ENCODE data around the gene GBP2. TPM values are rescaled to one million over a fixed set of nuclear protein-coding genes. Genes with fewer than 3 reads are reported as not detected.
A peak's percentile ranks its signal among the peaks of the same experiment; 100 is the strongest.
"Not testable (repeated sequence)": the region's sequence is repeated elsewhere in the genome, so short reads cannot be mapped to it uniquely, and the experiment has no call there.

Gene GBP2
- polyA plus RNA-seq, 3 donors = 1.8 to 2.8 (median 2.0) TPM

DNA sequence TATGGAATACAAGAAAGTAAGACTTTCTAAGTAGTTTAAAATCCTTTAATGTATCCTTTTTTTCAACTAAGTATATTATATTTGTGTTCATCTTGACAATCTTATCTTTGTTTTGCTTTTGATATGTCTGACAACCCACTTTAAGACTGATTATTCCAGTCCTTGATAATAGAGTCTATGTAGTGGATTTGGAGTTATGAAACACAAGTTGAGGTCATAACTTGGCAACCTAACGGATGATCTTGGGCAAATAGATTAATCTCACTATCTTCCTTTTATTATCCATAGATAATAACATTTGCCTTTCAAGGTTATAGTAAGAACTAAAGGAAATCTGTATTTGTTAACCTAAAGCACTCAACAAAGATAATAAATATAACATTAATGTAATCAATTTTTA, 4.8 kb upstream of the GBP2 start:
- no peak for DNase-seq (ENCODE audit: extremely low read depth in 1 of 11, low read depth in 9 of 11, low spot score in 4 of 11)

DNA sequence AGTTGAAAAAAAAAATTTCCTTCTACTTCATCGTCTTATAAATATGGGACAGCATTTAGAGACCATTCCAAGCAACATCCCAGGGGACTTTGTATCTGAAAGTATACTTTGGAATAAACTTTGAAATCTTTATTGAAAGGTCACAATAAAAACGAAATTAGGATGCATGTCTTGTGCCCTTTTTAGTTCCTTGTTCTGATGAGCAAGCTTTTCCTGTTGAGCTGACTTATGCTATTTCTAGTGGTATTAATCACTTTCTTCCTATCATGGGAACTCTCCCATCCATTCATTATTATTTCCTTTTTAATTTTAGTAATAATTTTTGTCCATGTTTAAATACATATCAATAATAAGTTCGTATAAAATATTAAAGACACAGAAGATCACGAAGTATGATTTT, 4.0 kb upstream of the GBP2 start:
- DNase-seq (ENCODE audit: extremely low read depth in 1 of 11, low read depth in 9 of 11, low spot score in 4 of 11) = no peak

DNA sequence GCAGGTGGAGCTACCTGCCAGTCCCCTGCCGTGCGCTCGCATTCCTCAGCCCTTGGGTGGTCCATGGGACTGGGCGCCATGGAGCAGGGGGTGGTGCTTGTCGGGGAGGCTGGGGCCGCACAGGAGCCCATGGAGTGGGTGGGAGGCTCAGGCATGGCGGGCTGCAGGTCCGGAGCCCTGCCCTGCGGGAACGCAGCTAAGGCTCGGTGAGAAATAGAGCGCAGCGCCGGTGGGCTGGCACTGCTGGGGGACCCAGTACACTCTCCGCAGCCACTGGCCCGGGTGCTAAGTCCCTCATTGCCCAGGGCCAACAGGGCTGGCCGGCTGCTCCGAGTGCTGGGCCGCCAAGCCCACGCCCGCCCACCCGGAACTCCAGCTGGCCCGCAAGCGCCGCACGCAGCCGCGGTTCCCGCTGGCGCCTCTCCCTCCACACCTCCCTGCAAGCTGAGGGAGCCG, 2.1 kb upstream of the GBP2 start:
- not testable (repeated sequence) for DNase-seq (ENCODE audit: extremely low read depth in 1 of 11, low read depth in 9 of 11, low spot score in 4 of 11)

DNA sequence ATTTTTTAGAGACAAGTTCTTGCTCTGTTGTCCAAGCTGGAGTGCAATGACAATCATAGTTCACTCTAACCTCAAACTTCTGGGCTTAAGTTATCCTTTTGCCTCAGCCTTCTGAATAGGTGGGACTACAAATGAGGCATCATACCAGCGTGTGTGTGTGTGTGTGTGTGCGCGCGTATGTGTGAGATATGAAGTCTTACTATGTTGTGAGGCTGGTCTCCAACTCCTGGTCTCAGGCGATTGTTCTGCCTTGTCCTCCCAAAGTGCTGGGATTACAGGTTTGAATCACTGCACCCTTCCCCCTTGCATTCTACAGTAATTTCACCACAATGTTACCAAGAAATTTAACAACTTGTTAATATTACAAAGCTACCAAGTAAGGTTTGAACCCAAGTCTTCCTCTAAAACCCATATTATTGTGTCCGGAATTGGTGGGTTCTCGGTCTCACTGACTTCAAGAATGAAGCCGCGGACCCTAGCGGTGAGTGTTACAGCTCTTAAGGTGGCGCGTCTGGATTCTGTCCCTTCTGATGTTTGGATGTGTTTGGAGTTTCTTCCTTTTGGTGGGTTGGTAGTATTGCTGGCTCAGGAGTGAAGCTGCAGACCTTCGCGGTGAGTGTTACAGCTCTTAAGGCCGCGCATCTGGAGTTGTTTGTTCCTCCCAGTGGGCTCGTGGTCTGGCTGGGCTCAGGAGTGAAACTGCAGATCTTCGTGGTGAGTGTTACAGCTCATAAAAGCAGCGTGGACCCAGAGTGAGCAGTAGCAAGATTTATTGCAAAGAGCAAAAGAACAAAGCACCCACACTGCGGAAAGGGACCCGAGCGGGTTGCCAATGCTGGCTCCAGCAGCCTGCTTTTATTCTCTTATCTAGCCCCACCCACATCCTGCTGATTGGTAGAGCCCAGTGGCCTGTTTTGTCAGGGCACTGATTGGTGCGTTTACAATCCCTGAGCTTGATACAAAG, 970 bp upstream of the GBP2 start:
- DNase-seq (ENCODE audit: extremely low read depth in 1 of 11, low read depth in 9 of 11, low spot score in 4 of 11) = not testable (repeated sequence)

DNA sequence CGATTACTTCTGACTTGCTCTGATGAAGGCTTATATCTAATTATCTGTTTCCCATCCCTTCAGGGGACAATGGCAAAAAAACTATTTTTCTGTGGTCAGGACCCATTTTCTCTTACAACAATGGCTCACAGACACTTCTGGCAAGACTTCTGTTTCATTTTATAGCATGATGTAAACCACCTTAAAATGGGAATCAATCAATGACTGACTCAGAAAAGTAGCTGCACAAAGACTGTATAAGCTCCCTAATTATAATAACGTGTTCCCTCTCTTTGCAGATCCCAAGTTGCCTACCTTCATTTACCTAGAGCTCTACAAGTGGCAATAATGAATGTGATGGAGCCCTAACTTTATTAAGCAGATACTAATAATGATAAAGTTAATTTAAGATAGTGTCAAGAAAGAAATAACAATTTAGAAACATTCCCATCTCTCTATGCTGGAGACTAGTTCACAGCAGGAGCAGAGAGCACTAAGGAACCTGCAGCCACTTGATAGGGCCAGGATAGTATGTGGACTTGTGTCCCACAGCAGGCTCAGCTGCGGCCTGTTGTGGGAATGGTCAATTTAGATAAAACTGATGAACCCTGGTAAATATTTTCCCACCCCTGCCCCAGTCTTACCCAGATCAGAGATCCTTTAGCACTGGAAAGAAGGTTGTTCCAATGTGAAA, 538 bp downstream of the GBP2 start:
- DNase-seq (ENCODE audit: extremely low read depth in 1 of 11, low read depth in 9 of 11, low spot score in 4 of 11) = no peak

DNA sequence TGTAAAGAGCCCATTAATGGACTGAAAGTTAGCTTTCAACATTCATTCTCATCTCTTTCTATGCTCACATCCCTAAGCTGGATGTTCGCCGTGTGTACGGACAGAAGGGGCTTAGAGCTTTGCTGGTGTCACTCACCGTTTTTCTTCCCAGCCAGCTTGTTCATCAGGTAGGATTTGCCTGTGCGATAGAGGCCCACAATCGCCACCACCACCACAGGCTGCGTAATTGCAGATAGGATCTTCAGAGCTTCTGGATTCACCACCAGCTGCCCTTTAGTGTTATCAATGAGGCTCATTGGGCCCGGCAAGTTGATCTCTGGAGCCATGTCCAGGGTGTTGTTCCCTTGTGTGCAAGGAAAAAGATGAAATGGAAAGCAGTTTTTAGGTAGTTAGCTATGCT, 4.3 kb downstream of the GBP2 start:
- no peak for DNase-seq (ENCODE audit: extremely low read depth in 1 of 11, low read depth in 9 of 11, low spot score in 4 of 11)

DNA sequence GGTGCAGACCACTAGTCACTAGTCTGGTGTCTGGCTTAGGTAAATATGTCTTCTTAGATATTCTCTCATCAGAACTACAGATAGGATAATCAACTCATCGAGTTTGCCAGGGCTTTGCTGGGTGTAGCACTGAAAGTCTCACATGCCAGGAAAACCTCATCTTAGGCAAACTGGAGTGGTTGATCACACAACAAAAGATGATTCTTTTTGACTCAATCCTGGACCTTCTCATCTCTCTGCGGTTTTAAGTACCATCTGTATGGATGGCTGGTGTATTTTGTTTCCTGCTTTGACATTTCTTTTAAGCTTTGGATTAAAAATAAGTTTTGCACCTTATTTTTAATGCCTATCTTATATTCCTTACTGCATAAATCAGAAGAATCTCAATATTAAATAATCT, 11.3 kb downstream of the GBP2 start:
- no peak for DNase-seq (ENCODE audit: extremely low read depth in 1 of 11, low read depth in 9 of 11, low spot score in 4 of 11)

DNA sequence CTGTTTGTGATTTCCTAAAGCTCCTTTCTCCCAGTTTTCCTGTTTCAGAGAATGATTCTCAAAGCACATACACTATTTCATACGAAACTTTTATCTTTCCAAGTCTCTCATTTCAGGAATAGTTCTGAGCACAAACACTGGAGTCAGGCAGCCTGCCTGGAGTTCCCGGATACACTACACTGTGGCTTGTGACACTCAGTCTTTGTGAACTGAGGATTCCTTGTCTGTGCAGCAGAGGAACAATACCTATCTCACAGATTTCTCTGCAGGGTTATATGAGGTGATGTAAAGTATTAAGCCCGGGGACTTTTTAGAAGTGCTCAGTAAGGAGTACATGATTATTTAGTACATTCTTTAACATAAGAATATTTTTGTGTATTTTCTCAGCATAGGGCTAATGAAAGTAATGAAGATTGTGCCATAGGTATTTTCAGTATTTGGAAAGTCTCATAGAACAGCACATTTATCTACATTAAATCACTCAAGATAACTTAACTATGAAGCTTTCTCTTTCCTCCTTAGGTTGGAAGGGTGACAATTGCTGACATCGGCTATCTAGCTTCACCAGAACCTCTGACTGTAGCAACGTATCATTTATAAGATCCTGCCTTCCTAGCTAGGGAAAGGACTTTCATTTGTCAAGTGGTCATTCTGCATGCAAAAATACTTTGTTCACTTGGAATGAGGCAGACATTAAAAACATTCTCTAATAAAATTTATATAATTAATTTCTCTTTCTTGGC, 12.9 kb downstream of the GBP2 start:
- DNase-seq (ENCODE audit: extremely low read depth in 1 of 11, low read depth in 9 of 11, low spot score in 4 of 11) = no peak

DNA sequence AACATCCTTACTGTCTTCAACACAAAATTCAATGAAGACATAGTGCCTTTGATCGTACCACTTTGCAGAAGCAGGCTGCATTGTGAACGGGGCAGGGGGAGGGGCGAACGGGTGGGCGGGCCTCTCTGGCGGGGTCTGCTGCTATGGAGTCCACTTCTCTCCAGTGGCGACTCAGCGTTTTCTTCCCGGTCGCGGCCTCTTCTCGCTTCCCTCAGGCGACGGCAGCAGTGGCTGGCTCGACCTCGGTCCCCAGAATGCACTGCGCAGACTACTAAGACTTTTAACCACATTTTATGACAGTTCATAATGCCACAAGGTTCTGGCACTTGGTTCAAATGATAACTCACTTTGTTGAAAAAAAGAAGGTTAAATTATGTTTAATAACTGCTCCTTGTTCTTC, 21.2 kb downstream of the GBP2 start:
- DNase-seq (ENCODE audit: extremely low read depth in 1 of 11, low read depth in 9 of 11, low spot score in 4 of 11) = no peak

DNA sequence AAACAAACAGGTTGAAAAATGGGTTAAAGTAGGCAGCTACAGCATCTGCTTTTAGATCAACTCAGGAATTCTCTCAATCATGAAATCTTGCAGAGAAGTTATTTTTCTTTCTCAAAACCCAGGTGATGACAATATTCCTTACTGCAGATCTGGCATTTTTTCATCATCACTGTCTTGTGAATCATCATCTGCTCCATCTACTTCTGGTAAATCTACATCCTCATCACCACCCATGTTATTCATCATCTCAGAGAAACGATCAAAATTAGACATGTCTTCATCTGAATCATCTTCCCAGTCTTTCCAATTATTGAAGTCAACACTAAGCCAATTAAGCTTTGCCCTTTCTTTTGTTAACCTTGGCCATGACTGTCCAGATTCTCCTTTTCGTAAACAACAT, 21.8 kb downstream of the GBP2 start:
- DNase-seq (ENCODE audit: extremely low read depth in 1 of 11, low read depth in 9 of 11, low spot score in 4 of 11) = no peak

DNA sequence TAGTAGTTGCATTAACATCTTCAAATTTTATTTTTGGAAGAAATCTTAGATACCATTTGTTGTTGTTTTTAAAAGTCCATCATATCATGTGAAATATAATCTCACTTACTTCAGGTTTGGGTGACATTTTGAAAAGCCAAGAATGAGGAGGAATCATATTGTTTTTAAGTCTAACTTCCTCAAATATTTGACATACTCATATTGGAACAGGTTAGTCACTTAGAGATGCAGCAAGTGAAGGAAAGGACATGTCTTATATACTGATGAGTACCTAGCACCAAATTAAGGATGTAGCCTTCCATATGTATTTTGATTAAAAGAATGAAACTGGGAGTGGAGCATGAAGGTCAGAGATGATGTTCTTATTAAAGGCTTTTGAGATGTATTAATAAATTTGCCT, 23.9 kb downstream of the GBP2 start:
- no peak for DNase-seq (ENCODE audit: extremely low read depth in 1 of 11, low read depth in 9 of 11, low spot score in 4 of 11)

DNA sequence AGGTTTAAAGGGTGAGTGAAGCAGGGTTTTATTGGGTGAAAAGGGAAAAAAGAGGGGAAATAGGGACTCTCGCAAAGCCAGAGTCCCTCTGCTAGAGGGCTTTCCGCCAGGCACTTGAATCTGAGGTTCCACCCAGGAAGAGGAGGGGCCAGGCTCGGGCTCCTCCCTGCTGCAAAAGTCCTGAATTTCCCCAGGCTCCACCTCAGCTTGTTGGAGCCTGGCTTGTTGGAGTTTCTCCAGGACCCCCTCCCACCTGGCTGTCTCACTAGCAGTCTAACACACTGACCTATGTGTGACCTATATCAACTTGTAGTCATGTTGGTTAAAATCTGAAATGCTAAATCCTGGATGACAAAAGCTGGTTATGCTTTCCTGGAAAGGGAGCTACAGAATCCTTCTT, 25.5 kb downstream of the GBP2 start:
- DNase-seq (ENCODE audit: extremely low read depth in 1 of 11, low read depth in 9 of 11, low spot score in 4 of 11) = no peak

DNA sequence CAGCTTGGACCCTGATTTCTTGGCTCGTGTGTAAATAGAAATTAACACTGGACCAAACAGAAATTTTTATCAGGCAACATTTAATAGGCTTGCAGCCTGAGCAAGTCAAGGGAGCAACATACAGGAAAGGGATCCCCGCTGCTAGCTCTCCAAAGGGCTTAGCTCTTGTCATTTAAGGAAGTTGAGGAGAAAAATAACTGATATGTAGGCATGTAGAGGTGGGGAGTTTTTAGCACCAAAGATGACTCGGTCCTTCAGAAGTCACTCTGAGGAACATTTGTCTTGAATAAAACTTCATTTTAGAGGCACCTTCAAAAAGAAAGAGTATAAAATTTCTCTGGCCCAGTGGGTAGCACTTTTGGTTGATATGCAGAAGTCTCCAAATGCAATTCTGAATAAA, 27.1 kb downstream of the GBP2 start:
- no peak for DNase-seq (ENCODE audit: extremely low read depth in 1 of 11, low read depth in 9 of 11, low spot score in 4 of 11)

DNA sequence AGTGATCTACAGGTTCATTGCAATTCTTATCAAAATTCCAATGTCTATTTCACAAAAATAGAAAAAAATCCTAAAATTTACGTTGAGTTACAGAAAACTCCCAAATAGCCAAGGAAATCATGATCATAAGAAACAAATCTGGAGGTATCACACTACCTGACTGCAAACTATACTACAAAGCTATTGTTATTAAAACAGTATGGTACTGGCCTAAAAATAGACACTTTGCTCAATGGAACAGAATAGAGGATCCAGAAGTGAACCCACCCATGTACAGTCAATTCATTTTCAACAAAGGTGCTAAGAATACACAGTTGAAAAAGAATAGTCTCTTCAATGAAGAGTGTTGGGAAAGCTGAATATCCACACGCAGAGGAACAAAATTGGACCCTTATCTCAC, 30.2 kb downstream of the GBP2 start:
- no peak for DNase-seq (ENCODE audit: extremely low read depth in 1 of 11, low read depth in 9 of 11, low spot score in 4 of 11)

DNA sequence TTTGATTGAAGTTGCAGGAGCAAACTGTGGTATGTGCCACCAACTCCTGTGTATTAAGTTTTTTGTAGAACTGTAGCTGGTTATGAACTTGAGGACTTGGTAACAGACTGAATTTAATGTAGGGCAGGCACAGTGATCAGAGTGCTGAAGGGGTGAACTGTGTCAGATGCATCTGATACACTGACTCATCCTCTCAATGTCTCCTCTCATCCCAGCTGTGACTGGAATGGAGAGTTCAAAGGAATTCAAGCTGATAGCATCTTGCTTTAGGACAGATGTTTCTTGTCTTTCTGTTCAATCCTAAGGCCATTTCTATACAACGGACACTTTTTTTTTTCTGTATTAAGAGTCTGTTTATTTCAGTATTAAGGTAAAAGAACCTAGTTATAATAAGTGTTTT, 36.0 kb downstream of the GBP2 start:
- no peak for DNase-seq (ENCODE audit: extremely low read depth in 1 of 11, low read depth in 9 of 11, low spot score in 4 of 11)

DNA sequence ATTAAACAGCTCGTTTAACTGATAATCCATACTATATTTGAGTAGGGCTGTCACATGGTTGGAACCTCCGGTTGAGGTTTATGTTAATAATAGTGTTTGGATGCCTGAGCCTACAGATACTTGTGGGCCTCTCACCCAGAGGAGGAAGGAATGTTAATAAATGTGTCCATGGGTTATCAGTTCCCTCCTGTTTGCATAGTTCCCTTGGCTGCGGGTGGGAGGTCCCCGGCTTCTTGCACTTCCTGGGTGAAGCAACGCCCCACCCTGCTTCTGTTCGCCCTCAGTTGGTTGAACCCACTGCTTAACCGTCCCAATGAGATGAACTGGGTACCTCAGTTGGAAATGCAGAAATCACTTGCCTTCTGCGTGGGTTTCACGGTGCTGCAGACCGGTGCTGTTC, 37.3 kb downstream of the GBP2 start:
- DNase-seq (ENCODE audit: extremely low read depth in 1 of 11, low read depth in 9 of 11, low spot score in 4 of 11) = no peak

DNA sequence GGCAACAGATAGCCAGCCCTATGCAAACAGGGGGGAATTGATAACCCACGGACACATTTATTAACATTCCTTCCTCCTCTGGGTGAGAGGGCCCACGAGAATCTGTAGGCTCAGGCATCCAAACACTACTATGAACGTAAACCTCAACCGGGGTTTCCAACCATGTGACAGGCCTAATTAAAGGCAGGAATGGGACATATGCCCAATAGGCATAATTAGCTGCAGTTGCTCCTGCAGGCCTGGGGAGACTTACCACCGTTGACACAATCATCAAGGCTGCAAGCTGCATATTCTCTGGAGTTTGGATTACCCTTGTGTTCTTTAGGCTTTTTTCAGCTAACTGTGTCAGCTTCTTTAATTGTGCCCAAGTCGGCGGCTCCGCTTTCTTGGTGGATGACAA, 38.7 kb downstream of the GBP2 start:
- no peak for DNase-seq (ENCODE audit: extremely low read depth in 1 of 11, low read depth in 9 of 11, low spot score in 4 of 11)

DNA sequence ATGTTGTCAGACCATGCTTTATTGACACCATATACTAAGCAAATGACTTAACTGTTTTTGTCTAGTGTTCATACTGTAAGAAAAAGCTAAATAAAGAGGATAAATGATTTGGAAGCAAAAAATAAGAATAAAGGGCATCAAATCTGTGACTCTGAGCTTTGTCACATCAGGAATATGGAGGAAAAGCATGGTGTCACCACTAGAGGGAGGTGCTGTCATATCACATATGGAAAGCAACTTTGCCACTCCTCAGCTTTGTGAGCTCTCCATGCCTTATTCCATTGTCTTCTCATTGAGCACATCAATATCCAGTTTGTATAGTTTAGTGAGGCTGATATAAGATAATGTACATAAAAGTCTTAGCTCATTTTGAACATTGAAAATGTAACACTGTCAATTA, 40.1 kb downstream of the GBP2 start:
- peak in 2 of 11 donors; percentile 37 to 41 for DNase-seq (ENCODE audit: extremely low read depth in 1 of 11, low read depth in 9 of 11, low spot score in 4 of 11)

DNA sequence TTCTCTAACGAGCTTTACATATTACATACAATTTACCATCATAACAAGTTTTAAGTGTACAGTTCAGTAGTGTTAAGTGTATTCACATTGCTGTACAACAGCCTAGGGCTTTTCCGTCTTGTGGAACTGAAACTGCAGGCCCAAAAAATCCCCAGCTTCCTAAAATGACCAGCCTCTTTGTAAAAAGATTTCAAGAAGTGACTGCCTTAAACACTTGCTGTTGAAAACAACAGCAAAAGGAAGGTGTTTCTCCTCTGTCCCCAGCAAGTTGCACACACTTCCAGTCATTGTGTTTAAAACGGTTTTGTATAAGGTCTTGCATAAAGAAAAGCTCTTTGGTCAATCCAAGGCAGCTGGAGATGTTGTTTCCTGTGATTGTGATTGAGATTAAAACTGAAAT, 44.9 kb downstream of the GBP2 start:
- DNase-seq (ENCODE audit: extremely low read depth in 1 of 11, low read depth in 9 of 11, low spot score in 4 of 11) = no peak

DNA sequence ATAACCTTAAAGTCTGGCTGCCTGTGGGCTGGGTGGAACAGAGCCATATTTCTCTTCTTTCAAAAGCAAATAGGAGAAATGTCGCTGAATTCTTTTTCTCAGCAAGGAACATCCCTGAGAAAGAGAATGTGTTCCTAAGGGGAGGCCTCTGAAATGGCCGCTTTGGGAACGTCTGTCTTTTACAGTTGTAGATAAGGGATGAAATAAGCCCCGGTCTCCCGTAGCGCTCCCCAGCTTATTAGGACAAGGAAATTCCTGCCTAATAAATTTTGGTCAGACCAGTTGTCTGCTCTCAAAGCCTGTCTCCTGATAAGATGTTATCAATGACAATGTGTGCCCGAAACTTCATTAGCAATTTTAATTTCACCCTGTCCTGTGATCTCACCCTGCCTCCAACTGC, 45.8 kb downstream of the GBP2 start:
- DNase-seq (ENCODE audit: extremely low read depth in 1 of 11, low read depth in 9 of 11, low spot score in 4 of 11) = not testable (repeated sequence)

All from renal cortex interstitium (tissue), 11 donors.